ENCODE data around the gene USH1G.

The USH1G gene

GRCh38 chr17:74960570-74961342, 37.7 kb upstream of the USH1G start:
- no peaks in the 10 kb centered on the region for H3K36me3 ChIP-seq (ENCODE audit: insufficient read depth, low read length)
- H3K4me1 ChIP-seq (ENCODE audit: insufficient read depth, low read length) = no peaks in the 10 kb centered on the region
- H3K9me3 ChIP-seq (ENCODE audit: control insufficient read depth, insufficient read depth, low read length) = no peaks in the 10 kb centered on the region
- no peak overlapping the region for H3K9ac ChIP-seq (ENCODE audit: low read depth, low read length)

DNA sequence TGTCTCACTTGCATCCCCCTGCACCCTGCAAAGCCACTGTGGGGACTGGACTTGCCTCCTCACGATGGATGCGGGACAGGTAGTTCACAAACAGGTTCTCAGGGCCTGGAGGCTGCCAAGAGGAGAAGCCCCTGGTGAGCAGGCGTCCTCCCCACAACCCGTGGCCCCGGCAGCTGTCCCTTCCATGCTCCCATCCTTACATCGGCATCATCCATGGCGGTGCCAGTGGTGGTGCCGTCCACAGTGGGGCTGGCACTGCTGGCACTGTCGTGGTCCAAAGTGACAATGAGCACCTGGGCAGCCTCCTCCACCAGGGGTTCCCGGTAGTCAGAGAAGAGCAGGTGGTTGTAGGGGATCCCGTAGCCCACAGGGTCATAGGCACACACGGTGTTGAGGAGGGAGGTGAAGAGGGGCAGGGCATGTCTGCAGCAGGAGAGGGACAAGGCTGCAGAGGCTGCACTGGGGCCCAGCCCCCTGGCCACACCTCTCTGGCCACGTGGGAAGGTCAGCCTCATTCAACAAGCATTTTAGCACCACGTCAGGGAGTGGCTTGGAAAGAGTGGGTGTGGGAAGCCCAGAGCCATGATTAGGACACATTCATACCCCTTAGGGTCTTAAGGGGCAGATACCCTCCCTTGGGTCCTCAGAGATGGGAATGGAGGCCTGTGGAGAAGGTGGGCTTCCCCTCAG, 36.9 kb upstream of the USH1G start:
- Histone ChIP-seq H3K36me3 (ENCODE audit: insufficient read depth, low read length) (no peaks in the 10 kb centered on the region), H3K4me1 (ENCODE audit: insufficient read depth, low read length) (no peaks in the 10 kb centered on the region), H3K9ac (ENCODE audit: low read depth, low read length) (no peak overlapping the region), H3K9me3 (ENCODE audit: control insufficient read depth, insufficient read depth, low read length) (no peaks in the 10 kb centered on the region)

GRCh38 chr17:74957935-74958740, 35.1 kb upstream of the USH1G start:
- no peaks in the 10 kb centered on the region for H3K9me3 ChIP-seq (ENCODE audit: control insufficient read depth, insufficient read depth, low read length)
- no peaks in the 10 kb centered on the region for H3K36me3 ChIP-seq (ENCODE audit: insufficient read depth, low read length)
- H3K9ac ChIP-seq (ENCODE audit: low read depth, low read length) = no peak overlapping the region
- no peaks in the 10 kb centered on the region for H3K4me1 ChIP-seq (ENCODE audit: insufficient read depth, low read length)

DNA sequence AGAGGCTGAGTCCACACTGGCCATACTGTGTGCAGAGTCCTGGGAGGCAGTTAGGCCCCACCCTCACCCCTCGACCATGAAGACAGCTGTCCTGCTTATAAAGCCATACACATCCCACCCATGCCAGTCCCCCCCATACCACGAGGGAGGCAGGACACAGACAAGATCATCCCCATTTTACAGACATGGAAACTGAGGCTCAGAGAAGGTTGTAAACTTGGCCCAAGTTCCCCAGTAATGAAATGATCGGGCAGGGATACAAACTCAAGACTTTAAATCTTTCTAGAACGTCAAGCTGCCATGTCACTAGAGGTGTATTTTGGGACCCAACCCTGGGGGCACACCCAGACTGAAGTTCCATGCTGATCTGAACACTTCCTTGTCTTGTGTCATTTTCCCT, 33.0 kb upstream of the USH1G start:
- H3K4me1 ChIP-seq (ENCODE audit: insufficient read depth, low read length) = 0 out of 2 replicates have a peak, but pooled peaks cover 5% of the 10 kb centered on the region
- no peak overlapping the region for H3K9ac ChIP-seq (ENCODE audit: low read depth, low read length)
- H3K9me3 ChIP-seq (ENCODE audit: control insufficient read depth, insufficient read depth, low read length) = no peaks in the 10 kb centered on the region
- no peaks in the 10 kb centered on the region for H3K36me3 ChIP-seq (ENCODE audit: insufficient read depth, low read length)

GRCh38 chr17:74954665-74955421, 31.8 kb upstream of the USH1G start:
- H3K4me1 ChIP-seq (ENCODE audit: insufficient read depth, low read length) = peaks cover 15% of the 10 kb centered on the region; the same call in 1 of the 2 replicates
- H3K9me3 ChIP-seq (ENCODE audit: control insufficient read depth, insufficient read depth, low read length) = no peaks in the 10 kb centered on the region
- no peaks in the 10 kb centered on the region for H3K36me3 ChIP-seq (ENCODE audit: insufficient read depth, low read length)
- H3K9ac ChIP-seq (ENCODE audit: low read depth, low read length) = no peak overlapping the region

GRCh38 chr17:74954115-74954514, 31.1 kb upstream of the USH1G start:
- Histone ChIP-seq H3K4me1 (ENCODE audit: insufficient read depth, low read length) (peaks cover 16% of the 10 kb centered on the region; the same call in 1 of the 2 replicates), H3K9ac (ENCODE audit: low read depth, low read length) (no peak overlapping the region), H3K36me3 (ENCODE audit: insufficient read depth, low read length) (no peaks in the 10 kb centered on the region)

DNA sequence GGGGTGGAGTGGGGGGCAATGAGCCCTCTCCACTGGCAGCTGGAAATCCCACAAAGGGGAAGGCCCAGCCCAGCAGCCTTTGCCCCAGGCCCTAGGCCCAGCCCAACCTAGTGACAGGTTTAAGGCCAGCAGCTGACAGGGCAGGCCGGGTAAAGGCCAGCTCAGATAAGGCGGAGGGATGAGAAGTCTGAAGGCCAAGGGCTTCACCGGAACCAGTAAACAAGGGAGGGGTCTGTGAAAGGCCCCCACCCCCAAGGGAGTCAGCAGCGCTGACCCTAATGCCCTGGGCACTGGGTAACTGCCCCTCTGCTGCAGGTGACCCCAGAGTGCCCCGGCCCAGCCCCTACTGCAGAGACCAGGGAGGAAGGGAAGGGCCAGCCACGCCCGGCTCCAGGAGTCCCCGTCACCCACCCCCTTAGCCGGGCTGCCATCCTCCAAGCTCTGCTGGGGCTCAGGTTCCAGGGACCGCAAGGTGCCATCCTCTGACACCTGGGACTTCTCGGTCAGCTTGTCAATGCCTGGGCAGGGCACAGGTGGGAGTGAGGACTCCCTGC, 30.2 kb upstream of the USH1G start:
- Histone ChIP-seq H3K9ac (ENCODE audit: low read depth, low read length) (no peak overlapping the region), H3K9me3 (ENCODE audit: control insufficient read depth, insufficient read depth, low read length) (no peaks in the 10 kb centered on the region), H3K4me1 (ENCODE audit: insufficient read depth, low read length) (peaks cover 16% of the 10 kb centered on the region; the same call in 1 of the 2 replicates), H3K36me3 (ENCODE audit: insufficient read depth, low read length) (no peaks in the 10 kb centered on the region)

More at GRCh38 chr17:74954115-74954514, 31.1 kb upstream of the USH1G start:
- H3K9me3 ChIP-seq (ENCODE audit: control insufficient read depth, insufficient read depth, low read length) = no peaks in the 10 kb centered on the region

GRCh38 chr17:74952431-74953133, 29.5 kb upstream of the USH1G start:
- Histone ChIP-seq H3K9ac (ENCODE audit: low read depth, low read length) (no peak overlapping the region), H3K9me3 (ENCODE audit: control insufficient read depth, insufficient read depth, low read length) (no peaks in the 10 kb centered on the region), H3K36me3 (ENCODE audit: insufficient read depth, low read length) (no peaks in the 10 kb centered on the region), H3K4me1 (ENCODE audit: insufficient read depth, low read length) (peaks cover 16% of the 10 kb centered on the region; the same call in 1 of the 2 replicates)

- no peaks in the 10 kb centered on the region for H3K9me3 ChIP-seq (ENCODE audit: control insufficient read depth, insufficient read depth, low read length)
- no peaks in the 10 kb centered on the region for H3K36me3 ChIP-seq (ENCODE audit: insufficient read depth, low read length)
Observed at GRCh38 chr17:74951680-74952421, 28.8 kb upstream of the USH1G start.

GRCh38 chr17:74951065-74951464, 28.0 kb upstream of the USH1G start:
- Histone ChIP-seq H3K4me1 (ENCODE audit: insufficient read depth, low read length) (peaks cover 16% of the 10 kb centered on the region; the same call in 1 of the 2 replicates), H3K9ac (ENCODE audit: low read depth, low read length) (no peak overlapping the region), H3K9me3 (ENCODE audit: control insufficient read depth, insufficient read depth, low read length) (no peaks in the 10 kb centered on the region), H3K36me3 (ENCODE audit: insufficient read depth, low read length) (no peaks in the 10 kb centered on the region)

More at GRCh38 chr17:74951680-74952421, 28.8 kb upstream of the USH1G start:
- no peak overlapping the region for H3K9ac ChIP-seq (ENCODE audit: low read depth, low read length)
- H3K4me1 ChIP-seq (ENCODE audit: insufficient read depth, low read length) = peaks cover 16% of the 10 kb centered on the region; the same call in 1 of the 2 replicates

GRCh38 chr17:74950207-74950606, 27.2 kb upstream of the USH1G start:
- Histone ChIP-seq H3K36me3 (ENCODE audit: insufficient read depth, low read length) (no peaks in the 10 kb centered on the region), H3K9ac (ENCODE audit: low read depth, low read length) (no peak overlapping the region), H3K4me1 (ENCODE audit: insufficient read depth, low read length) (peaks cover 16% of the 10 kb centered on the region; the same call in 1 of the 2 replicates), H3K9me3 (ENCODE audit: control insufficient read depth, insufficient read depth, low read length) (no peaks in the 10 kb centered on the region)

GRCh38 chr17:74949455-74950115, 26.5 kb upstream of the USH1G start:
- H3K9ac ChIP-seq (ENCODE audit: low read depth, low read length) = no peak overlapping the region
- no peaks in the 10 kb centered on the region for H3K36me3 ChIP-seq (ENCODE audit: insufficient read depth, low read length)
- H3K4me1 ChIP-seq (ENCODE audit: insufficient read depth, low read length) = peaks cover 16% of the 10 kb centered on the region; the same call in 1 of the 2 replicates
- no peaks in the 10 kb centered on the region for H3K9me3 ChIP-seq (ENCODE audit: control insufficient read depth, insufficient read depth, low read length)

Measured in ES-I3 (cell line).